ENCODE measurements around the gene SNRPA1.

The SNRPA1 gene

GRCh38 chr15:101294731-101295606 lies at the start of gene SNRPA1:
Gene SNRPA1, minus strand, starts transcription at chr15:101295248. Its CDS starts 70 bp downstream, at chr15:101295178.
- DNase-seq: peak; percentile 97

- no peak for DNase-seq
Measured at GRCh38 chr15:101342056-101342455, 47.0 kb upstream of the SNRPA1 start.

GRCh38 chr15:101338502-101339057 lies 43.5 kb upstream of the SNRPA1 start:
- no peak for DNase-seq

GRCh38 chr15:101337976-101338375 lies 42.9 kb upstream of the SNRPA1 start:
- DNase-seq: no peak

GRCh38 chr15:101333907-101334789 lies 39.1 kb upstream of the SNRPA1 start:
- peak; percentile 73 for DNase-seq

GRCh38 chr15:101332061-101332467 lies 37.0 kb upstream of the SNRPA1 start:
- no peak for DNase-seq

GRCh38 chr15:101329867-101330380 lies 34.9 kb upstream of the SNRPA1 start:
- no peak for DNase-seq

- DNase-seq: no peak
Measured at GRCh38 chr15:101329309-101329863, 34.3 kb upstream of the SNRPA1 start.

GRCh38 chr15:101328001-101328400 lies 33.0 kb upstream of the SNRPA1 start:
- no peak for DNase-seq

GRCh38 chr15:101327147-101327740 lies 32.2 kb upstream of the SNRPA1 start:
- no peak for DNase-seq

GRCh38 chr15:101326462-101327146 lies 31.6 kb upstream of the SNRPA1 start:
- no peak for DNase-seq

- no peak for DNase-seq
Measured at GRCh38 chr15:101326026-101326315, 30.9 kb upstream of the SNRPA1 start.

- DNase-seq: no peak
Measured at GRCh38 chr15:101325263-101326025, 30.4 kb upstream of the SNRPA1 start.

GRCh38 chr15:101324524-101325177 lies 29.6 kb upstream of the SNRPA1 start:
- no peak for DNase-seq

- DNase-seq: no peak
Measured at GRCh38 chr15:101323793-101324523, 28.9 kb upstream of the SNRPA1 start.

- no peak for DNase-seq
Measured at GRCh38 chr15:101322854-101323477, 27.9 kb upstream of the SNRPA1 start.

- no peak for DNase-seq
Measured at GRCh38 chr15:101322016-101322695, 27.1 kb upstream of the SNRPA1 start.

- DNase-seq: peak; percentile 70
Measured at GRCh38 chr15:101320501-101321052, 25.5 kb upstream of the SNRPA1 start.

Measured in CD4-positive, alpha-beta T cell treated with Interleukin-21 for 1 hour (primary cell).